GM19372 (cell line): ENCODE measurements around the gene TLK2.

Source experiments
- ATAC-seq: cut with Tn5 transposase; IDR thresholded peaks from one replicate; pipeline ENCODE4 v1.9.1; 2021; ENCODE audit warnings: mild to moderate bottlenecking, low read depth, moderate library complexity; ENCODE audit not compliant: unreplicated experiment

TLK2 gene

GRCh38 chr17:62625870-62626200 lies 147.2 kb downstream of the TLK2 start:
- ATAC-seq = no peak

- ATAC-seq = no peak
Observed at GRCh38 chr17:62626719-62627218, 148.1 kb downstream of the TLK2 start.

- no peak for ATAC-seq
Observed at GRCh38 chr17:62627219-62627903, 148.7 kb downstream of the TLK2 start, which contains the start of gene MRC2. MRC2 (plus strand) TSS chr17:62627670; CDS start chr17:62627803, 133 bp downstream.

- ATAC-seq = no peak
Observed at GRCh38 chr17:62627904-62628633, 149.4 kb downstream of the TLK2 start.

GRCh38 chr17:62628831-62629555 lies 150.4 kb downstream of the TLK2 start:
- ATAC-seq = no peak

GRCh38 chr17:62629556-62630364 lies 151.1 kb downstream of the TLK2 start:
- ATAC-seq = no peak

GRCh38 chr17:62630365-62631085 lies 151.9 kb downstream of the TLK2 start:
- no peak for ATAC-seq

GRCh38 chr17:62631086-62631935 lies 152.7 kb downstream of the TLK2 start:
- ATAC-seq = no peak

- ATAC-seq = no peak
Observed at GRCh38 chr17:62631936-62632924, 153.6 kb downstream of the TLK2 start.

GRCh38 chr17:62637809-62638208 lies 159.2 kb downstream of the TLK2 start:
- ATAC-seq = no peak

- ATAC-seq = no peak
Observed at GRCh38 chr17:62641153-62641552, 162.5 kb downstream of the TLK2 start.

GRCh38 chr17:62641951-62642350 lies 163.3 kb downstream of the TLK2 start:
- no peak for ATAC-seq

- ATAC-seq = no peak
Observed at GRCh38 chr17:62643496-62643895, 164.9 kb downstream of the TLK2 start.

- no peak for ATAC-seq
Observed at GRCh38 chr17:62644487-62645173, 166.0 kb downstream of the TLK2 start.

- no peak for ATAC-seq
Observed at GRCh38 chr17:62648251-62648955, 169.8 kb downstream of the TLK2 start.

GRCh38 chr17:62648956-62649294 lies 170.3 kb downstream of the TLK2 start:
- ATAC-seq = no peak

GRCh38 chr17:62649570-62649969 lies 170.9 kb downstream of the TLK2 start:
- no peak for ATAC-seq
